ENCODE data around the gene FBXO17. TPM values are rescaled to one million over a fixed set of nuclear protein-coding genes. Genes with fewer than 3 reads are reported as not detected.
"Not testable (repeated sequence)": the region's sequence is repeated elsewhere in the genome, so short reads cannot be mapped to it uniquely, and the experiment has no call there.

Gene FBXO17
- total and polyA plus RNA-seq, 4 donors = 7.7 to 20.8 (median 15.6) TPM

DNA sequence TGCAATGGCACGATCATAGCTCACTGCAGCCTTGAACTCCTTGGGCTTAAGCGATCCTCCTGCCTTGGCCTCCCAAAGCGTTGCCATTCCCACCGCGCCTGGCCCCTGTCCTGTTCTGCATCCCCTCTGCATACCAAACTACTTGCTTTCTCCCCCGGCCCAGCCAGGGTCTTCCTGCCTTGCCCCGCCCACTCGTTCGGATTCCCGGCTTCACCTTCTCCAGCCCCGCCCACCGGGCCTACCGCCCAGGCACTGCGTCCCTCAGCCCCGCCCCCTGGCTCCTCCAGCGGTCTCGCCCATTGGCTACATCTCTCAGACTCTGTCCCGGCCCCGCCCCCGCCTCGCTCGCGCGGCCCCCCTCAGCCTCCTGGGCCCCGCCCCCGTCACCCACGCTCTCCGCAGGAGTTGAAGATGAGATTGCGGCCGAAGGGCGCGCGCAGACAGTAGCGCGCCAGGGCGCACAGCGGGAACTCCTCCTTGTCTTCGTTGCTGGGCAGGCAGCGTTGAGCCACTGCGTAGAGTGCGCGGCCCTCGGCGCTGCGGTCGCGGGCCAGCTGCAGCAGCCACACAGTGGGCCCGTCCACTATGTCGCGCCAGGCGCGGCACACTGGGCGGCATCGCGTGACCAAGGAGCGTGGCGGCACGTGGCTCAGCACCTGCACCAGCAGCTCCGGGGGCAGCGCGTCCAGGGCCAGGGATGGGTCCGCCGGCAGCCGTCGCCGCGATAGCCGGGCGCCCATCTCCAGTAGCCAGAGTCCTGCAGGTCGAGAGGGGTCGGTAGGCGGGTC, 25.8 kb downstream of the FBXO17 start:
- 2% methylated on average over 72 of the region's 72 CpGs for WGBS (ENCODE audit: insufficient coverage)
- Histone ChIP-seq H3K27ac (ENCODE audit: low read depth, low read length) (no peak overlapping the region), H3K4me1 (ENCODE audit: control insufficient read depth, insufficient read depth, low read length) (peaks cover 12% of the 10 kb centered on the region), H3K36me3 (ENCODE audit: control insufficient read depth, insufficient read depth, low read length) (peaks cover 20% of the 10 kb centered on the region), H3K4me3 (ENCODE audit: low read depth, low read length) (peak overlapping the region; percentile 36), H3K9me3 (ENCODE audit: control insufficient read depth, insufficient read depth, low read length) (no peaks in the 10 kb centered on the region), H3K27me3 (ENCODE audit: control insufficient read depth, insufficient read depth, low read length) (no peaks in the 10 kb centered on the region)
- DNase-seq (ENCODE audit: low read depth in 4 of 6, low spot score in 6 of 6) = peak; percentile 41 to 98 (median 83)

DNA sequence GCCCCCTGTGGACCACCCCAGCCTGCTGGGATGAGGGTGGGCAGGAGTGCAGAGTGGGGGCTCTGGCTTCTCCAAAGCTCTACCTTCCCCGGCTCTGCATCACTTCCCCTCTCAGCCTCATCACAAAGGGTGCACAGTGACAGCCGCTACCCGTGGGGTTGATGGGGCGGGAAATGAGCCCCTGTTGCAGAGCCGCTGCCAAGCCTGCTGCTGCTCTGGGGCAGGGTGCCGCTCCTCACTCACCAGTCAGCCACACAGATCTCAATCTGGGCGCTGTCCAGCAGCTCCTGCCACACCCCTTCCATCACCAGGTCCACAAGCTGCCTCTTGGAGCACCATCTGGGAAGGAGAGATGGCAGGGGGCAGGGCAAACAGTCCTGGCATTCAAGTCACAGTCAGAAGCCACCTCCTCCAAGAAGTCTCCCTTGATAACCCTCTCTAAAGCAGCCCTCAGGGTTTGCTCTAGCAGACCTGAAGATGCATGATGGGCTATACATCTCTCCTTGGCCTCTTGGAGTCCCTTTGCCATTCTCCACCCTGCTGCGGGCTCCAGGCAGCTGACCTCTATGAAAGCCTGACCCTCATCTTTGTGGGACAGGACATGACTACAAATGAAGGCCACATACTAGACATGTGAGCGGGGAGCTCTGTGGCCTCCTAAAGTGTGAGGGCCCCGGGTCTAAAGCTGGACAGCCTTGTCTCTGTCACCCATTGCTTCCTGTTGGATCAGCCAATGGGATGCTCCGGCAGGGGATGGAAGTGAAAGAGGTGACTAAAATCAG, 29.1 kb downstream of the FBXO17 start:
- Histone ChIP-seq H3K27ac (ENCODE audit: low read depth, low read length) (no peak overlapping the region), H3K9me3 (ENCODE audit: control insufficient read depth, insufficient read depth, low read length) (no peaks in the 10 kb centered on the region), H3K4me1 (ENCODE audit: control insufficient read depth, insufficient read depth, low read length) (peaks cover 12% of the 10 kb centered on the region), H3K4me3 (ENCODE audit: low read depth, low read length) (no peak overlapping the region), H3K27me3 (ENCODE audit: control insufficient read depth, insufficient read depth, low read length) (no peaks in the 10 kb centered on the region), H3K36me3 (ENCODE audit: control insufficient read depth, insufficient read depth, low read length) (peaks cover 21% of the 10 kb centered on the region)
- 81% methylated on average over 7 of the region's 11 CpGs for WGBS (ENCODE audit: insufficient coverage)
- DNase-seq (ENCODE audit: low read depth in 4 of 6, low spot score in 6 of 6) = no peak

DNA sequence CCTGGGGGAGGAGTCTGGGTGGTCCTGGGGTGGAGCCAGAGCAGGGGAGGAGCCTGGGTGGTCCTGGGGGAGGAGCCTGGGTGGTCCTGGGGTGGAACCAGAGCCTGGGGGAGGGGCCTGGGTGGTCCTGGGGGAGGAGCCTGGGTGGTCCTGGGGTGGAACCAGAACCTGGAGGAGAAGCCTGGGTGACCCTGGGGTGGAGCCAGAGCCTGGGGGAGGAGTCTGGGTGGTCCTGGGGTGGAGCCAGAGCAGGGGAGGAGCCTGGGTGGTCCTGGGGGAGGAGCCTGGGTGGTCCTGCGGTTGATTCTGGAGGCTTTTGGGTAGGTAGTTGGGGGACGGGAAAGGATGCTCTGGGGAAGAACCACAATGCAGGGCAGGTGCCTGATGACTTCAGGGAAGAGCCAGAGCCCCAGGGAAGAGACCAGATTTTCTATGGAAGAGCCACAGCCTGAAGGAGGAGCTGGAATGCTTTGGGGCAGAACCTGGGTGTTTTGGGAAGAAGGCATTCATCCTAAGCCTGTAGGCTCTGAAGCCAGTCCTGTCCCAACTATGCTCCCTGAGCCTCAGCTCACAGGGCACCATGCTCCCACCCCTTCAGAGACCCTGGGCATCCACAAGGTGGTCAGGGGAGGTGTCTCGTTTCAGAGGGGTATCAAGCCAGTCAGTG, 29.8 kb downstream of the FBXO17 start:
- 97% methylated on average over 2 of the region's 3 CpGs for WGBS (ENCODE audit: insufficient coverage)
- peaks cover 21% of the 10 kb centered on the region for H3K36me3 ChIP-seq (ENCODE audit: control insufficient read depth, insufficient read depth, low read length)

DNA sequence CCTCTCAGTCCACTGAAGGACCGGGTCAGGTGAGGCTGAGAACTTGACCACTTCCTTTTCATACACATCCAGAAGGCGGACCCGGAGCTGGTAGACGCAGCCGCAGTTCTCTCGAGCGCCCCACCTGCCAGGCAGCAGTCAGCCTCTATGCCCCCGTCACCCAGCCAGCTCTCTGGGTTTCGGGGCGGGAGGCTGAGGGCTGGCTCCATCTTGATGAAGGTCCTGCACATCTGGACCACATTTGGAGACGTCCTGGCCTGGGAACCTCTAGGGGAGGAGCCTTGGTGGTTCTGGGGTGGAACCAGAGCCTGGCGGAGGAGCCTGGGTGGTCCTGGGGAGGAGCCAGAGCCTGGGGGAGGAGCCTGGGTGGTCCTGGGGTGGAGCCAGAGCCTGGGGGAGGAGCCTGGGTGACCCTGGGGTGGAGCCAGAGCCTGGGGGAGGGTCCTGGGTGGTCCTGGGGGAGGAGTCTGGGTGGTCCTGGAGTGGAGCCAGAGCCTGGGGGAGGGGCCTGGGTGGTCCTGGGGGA, 30.5 kb downstream of the FBXO17 start:
- H3K27me3 ChIP-seq (ENCODE audit: control insufficient read depth, insufficient read depth, low read length) = no peaks in the 10 kb centered on the region
- H3K27ac ChIP-seq (ENCODE audit: low read depth, low read length) = no peak overlapping the region
- peaks cover 11% of the 10 kb centered on the region for H3K4me1 ChIP-seq (ENCODE audit: control insufficient read depth, insufficient read depth, low read length)
- DNase-seq (ENCODE audit: low read depth in 4 of 6, low spot score in 6 of 6) = no peak
- H3K9me3 ChIP-seq (ENCODE audit: control insufficient read depth, insufficient read depth, low read length) = no peaks in the 10 kb centered on the region
- WGBS (ENCODE audit: insufficient coverage) = 91% methylated on average over 11 of the region's 12 CpGs
- peaks cover 21% of the 10 kb centered on the region for H3K36me3 ChIP-seq (ENCODE audit: control insufficient read depth, insufficient read depth, low read length)
- no peak overlapping the region for H3K4me3 ChIP-seq (ENCODE audit: low read depth, low read length)

More for the DNA sequence above, 29.8 kb downstream of the FBXO17 start:
- Histone ChIP-seq H3K9me3 (ENCODE audit: control insufficient read depth, insufficient read depth, low read length) (no peaks in the 10 kb centered on the region), H3K4me1 (ENCODE audit: control insufficient read depth, insufficient read depth, low read length) (peaks cover 15% of the 10 kb centered on the region), H3K27ac (ENCODE audit: low read depth, low read length) (no peak overlapping the region), H3K4me3 (ENCODE audit: low read depth, low read length) (no peak overlapping the region), H3K27me3 (ENCODE audit: control insufficient read depth, insufficient read depth, low read length) (no peaks in the 10 kb centered on the region)
- DNase-seq (ENCODE audit: low read depth in 4 of 6, low spot score in 6 of 6) = no peak

DNA sequence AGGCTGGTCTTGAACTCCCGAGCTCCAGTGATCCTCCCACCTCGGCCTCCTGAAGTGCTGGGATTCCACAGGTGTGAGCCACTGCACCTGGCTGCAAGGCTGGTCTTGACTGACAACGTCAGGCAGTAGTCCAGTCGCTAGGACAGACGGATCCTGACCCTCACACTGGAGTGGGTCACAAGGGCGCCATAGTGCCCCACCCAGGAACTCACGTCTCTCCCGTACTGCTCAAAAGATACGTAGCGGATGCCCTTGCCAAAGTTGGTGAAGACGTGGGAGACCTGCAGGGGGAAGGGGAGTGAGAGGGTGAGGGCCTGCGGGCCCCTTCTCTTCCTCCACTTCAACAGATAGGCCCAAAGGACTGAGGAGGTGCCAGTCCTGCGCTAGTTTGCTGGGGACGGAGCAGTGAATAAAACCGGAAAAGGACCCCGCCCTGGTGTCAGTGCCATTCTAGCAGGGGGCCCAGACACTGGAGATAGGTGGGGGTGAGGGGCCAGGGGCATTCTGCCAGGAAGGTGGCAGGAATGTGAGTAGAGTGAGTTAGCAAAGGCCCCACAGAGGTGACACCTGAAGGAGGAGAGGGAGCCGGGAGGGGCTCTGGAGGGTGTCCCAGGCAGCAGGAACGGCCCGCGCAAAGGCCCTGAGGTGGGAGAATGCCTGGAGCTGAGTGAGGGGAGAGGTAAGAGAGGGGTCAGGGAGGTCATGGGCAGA, 32.9 kb downstream of the FBXO17 start:
- WGBS (ENCODE audit: insufficient coverage) = 89% methylated on average over 18 of the region's 20 CpGs
- Histone ChIP-seq H3K9me3 (ENCODE audit: control insufficient read depth, insufficient read depth, low read length) (no peaks in the 10 kb centered on the region), H3K27ac (ENCODE audit: low read depth, low read length) (no peak overlapping the region), H3K4me3 (ENCODE audit: low read depth, low read length) (no peak overlapping the region), H3K4me1 (ENCODE audit: control insufficient read depth, insufficient read depth, low read length) (peaks cover 7% of the 10 kb centered on the region), H3K36me3 (ENCODE audit: control insufficient read depth, insufficient read depth, low read length) (peaks cover 21% of the 10 kb centered on the region), H3K27me3 (ENCODE audit: control insufficient read depth, insufficient read depth, low read length) (no peaks in the 10 kb centered on the region)
- no peak for DNase-seq (ENCODE audit: low read depth in 4 of 6, low spot score in 6 of 6)

DNA sequence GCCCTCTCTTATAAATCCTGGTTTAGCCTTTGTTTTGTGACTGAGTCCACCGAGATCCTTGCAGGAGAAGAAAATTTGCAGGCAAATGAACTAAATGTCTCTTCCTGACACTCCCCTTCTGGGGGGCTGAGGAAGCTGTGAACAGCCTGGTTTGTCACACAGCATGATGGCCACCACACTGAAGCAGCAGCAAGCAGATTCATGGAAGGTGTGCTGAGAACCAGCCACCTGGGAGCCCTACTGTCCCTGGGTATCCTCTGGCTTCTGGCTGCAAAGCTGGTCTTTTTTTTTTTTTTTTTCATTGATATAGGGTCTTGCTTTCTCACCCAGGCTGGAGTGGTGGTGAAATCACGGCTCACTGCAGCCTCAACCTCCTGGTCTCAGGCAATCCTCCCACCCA, 33.6 kb downstream of the FBXO17 start:
- no CpG with 5 or more reads among the region's 2 CpGs for WGBS (ENCODE audit: insufficient coverage)
- no peak for DNase-seq (ENCODE audit: low read depth in 4 of 6, low spot score in 6 of 6)
- Histone ChIP-seq H3K27ac (ENCODE audit: low read depth, low read length) (no peak overlapping the region), H3K4me3 (ENCODE audit: low read depth, low read length) (no peak overlapping the region), H3K4me1 (ENCODE audit: control insufficient read depth, insufficient read depth, low read length) (peaks cover 7% of the 10 kb centered on the region), H3K27me3 (ENCODE audit: control insufficient read depth, insufficient read depth, low read length) (no peaks in the 10 kb centered on the region), H3K9me3 (ENCODE audit: control insufficient read depth, insufficient read depth, low read length) (no peaks in the 10 kb centered on the region), H3K36me3 (ENCODE audit: control insufficient read depth, insufficient read depth, low read length) (peaks cover 17% of the 10 kb centered on the region)

DNA sequence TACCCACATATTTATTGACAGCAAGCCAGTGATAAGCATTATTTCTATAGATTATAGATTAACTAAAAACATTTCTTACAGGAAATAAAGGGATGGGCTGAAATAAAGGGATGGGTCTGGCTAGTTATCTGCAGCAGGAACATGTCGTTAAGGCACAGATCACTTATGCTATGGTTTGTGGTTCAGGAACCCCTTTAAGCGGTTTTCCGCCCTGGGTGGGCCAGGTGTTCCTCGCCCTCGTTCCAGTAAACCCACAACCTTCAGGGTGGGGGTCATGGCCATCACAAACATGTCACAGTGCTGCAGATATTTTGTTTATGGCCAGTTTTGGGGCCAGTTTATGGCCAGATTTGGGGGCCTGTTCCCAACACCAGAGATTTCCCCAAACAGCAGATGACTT, 34.1 kb downstream of the FBXO17 start:
- not testable (repeated sequence) for DNase-seq (ENCODE audit: low read depth in 4 of 6, low spot score in 6 of 6)
- no CpG with 5 or more reads among the region's 5 CpGs for WGBS (ENCODE audit: insufficient coverage)

DNA sequence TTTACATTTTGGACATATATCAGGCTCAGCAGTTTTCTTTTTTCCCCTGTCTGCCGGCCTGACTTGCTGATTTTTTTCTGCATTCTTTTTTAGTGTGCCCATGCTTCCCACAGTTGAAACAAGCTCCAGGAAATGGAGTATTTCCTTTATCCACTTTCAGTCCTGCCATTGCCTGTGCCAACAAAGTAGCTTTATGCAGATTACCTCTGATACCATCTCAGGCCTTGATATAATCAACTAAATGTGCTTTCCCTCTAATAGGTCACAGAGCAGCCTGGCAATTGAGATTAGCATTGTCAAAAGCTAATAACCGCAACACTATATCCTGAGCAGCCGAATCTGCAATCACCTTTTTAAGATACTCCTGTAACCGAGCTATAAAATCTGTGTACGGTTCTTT, 35.6 kb downstream of the FBXO17 start:
- 77% methylated on average over 5 of the region's 5 CpGs for WGBS (ENCODE audit: insufficient coverage)
- no peak overlapping the region for H3K27ac ChIP-seq (ENCODE audit: low read depth, low read length)
- H3K9me3 ChIP-seq (ENCODE audit: control insufficient read depth, insufficient read depth, low read length) = no peaks in the 10 kb centered on the region
- no peaks in the 10 kb centered on the region for H3K27me3 ChIP-seq (ENCODE audit: control insufficient read depth, insufficient read depth, low read length)
- no peak for DNase-seq (ENCODE audit: low read depth in 4 of 6, low spot score in 6 of 6)
- no peak overlapping the region for H3K4me3 ChIP-seq (ENCODE audit: low read depth, low read length)
- peaks cover 4% of the 10 kb centered on the region for H3K36me3 ChIP-seq (ENCODE audit: control insufficient read depth, insufficient read depth, low read length)
- H3K4me1 ChIP-seq (ENCODE audit: control insufficient read depth, insufficient read depth, low read length) = peaks cover 7% of the 10 kb centered on the region

More for the DNA sequence above, 34.1 kb downstream of the FBXO17 start:
- H3K9me3 ChIP-seq (ENCODE audit: control insufficient read depth, insufficient read depth, low read length); H3K4me1 ChIP-seq (ENCODE audit: control insufficient read depth, insufficient read depth, low read length); H3K27ac ChIP-seq (ENCODE audit: low read depth, low read length); H3K27me3 ChIP-seq (ENCODE audit: control insufficient read depth, insufficient read depth, low read length); H3K4me3 ChIP-seq (ENCODE audit: low read depth, low read length): not testable (repeated sequence)
- peaks cover 17% of the 10 kb centered on the region for H3K36me3 ChIP-seq (ENCODE audit: control insufficient read depth, insufficient read depth, low read length)

DNA sequence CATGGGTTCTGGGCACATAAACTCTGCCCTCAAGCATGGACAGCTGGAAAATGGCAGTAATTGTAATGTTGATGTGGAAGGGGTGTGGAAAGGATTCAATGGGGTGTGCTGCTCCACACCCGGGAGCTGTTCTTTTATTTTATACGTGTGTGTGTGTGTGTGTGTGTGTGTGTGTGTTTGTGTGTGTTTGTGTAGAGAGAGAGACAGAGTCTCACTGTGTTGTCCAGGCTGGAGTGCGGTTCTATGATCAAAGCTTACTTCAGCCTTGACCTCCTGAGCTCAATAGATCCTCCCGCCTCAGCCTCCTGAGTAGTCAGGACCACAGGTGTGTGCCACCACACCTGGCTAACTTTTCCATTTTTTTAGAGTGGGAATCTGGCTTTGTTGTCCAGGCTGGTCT, 42.0 kb downstream of the FBXO17 start:
- H3K27me3 ChIP-seq (ENCODE audit: control insufficient read depth, insufficient read depth, low read length) = no peaks in the 10 kb centered on the region
- 76% methylated on average over 4 of the region's 4 CpGs for WGBS (ENCODE audit: insufficient coverage)
- H3K4me3 ChIP-seq (ENCODE audit: low read depth, low read length) = no peak overlapping the region

More for the DNA sequence above, 42.0 kb downstream of the FBXO17 start:
- H3K9me3 ChIP-seq (ENCODE audit: control insufficient read depth, insufficient read depth, low read length) = no peaks in the 10 kb centered on the region
- no peak for DNase-seq (ENCODE audit: low read depth in 4 of 6, low spot score in 6 of 6)
- peaks cover 19% of the 10 kb centered on the region for H3K4me1 ChIP-seq (ENCODE audit: control insufficient read depth, insufficient read depth, low read length)
- H3K36me3 ChIP-seq (ENCODE audit: control insufficient read depth, insufficient read depth, low read length) = peaks cover 24% of the 10 kb centered on the region
- H3K27ac ChIP-seq (ENCODE audit: low read depth, low read length) = no peak overlapping the region
